ENCODE data around the gene HIKESHI. TPM values are rescaled to one million over a fixed set of nuclear protein-coding genes. Genes with fewer than 3 reads are reported as not detected.

HIKESHI gene
- total RNA-seq, 1 experiment from 2014 or later: 38.2 TPM

DNA sequence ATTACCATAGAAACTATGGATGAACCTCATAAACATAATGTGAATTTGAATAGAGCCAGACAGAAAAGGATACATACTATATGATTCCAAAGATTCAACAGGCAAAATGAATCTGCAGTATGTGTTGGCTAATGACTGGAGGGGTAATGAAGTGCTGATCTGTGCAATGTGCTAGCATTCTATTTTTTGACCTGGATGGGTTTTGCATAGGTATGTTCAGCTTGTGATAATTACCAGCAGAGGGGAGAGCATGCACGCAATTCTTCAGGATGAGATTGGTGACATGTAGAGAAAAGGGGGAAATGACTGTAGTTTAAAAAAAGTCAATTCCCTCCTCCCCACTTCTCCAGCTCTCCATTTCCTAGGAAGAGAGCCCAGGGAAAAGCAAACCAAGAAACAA is 72.0 kb downstream of the HIKESHI start:
- no peaks in the 10 kb centered on the region for H3K9me2 ChIP-seq (ENCODE audit: insufficient read depth)
- ATAC-seq (no peak), DNase-seq (ENCODE audit: low read depth, low spot score) (no peak)
- no peaks in the 10 kb centered on the region for H3K36me3 ChIP-seq (ENCODE audit: control insufficient read depth in 1 of 2, insufficient read depth in 2 of 2, low read length in 2 of 2)
- intact Hi-C loops (cut with micrococcal nuclease): no loop called here
- no peak for TF ChIP-seq SRF (IDR thresholded peaks at IDR 0.05; ENCODE audit: low read depth)
- no peak for TF ChIP-seq POLR2A (IDR thresholded peaks at IDR 0.05; ENCODE audit: borderline replicate concordance, extremely low read depth, insufficient read depth, insufficient read length)
- ChIA-PET CTCF (interaction anchor here (1.2 kb wide), 1 partner anchor 13 kb away, joined by 4 read pairs; no protein-coding TSS in a partner anchor), RAD21 (ENCODE audit: low non-redundant PET in 1 of 2, low total read pairs in 2 of 2, uncharacterized antibody in 2 of 2, unreplicated experiment in 2 of 2) (no interaction called here), POLR2A (no interaction called here)
- no peak overlapping the region for H3K27ac ChIP-seq (ENCODE audit: low read depth, low read length)
- BruUV-seq (replicated peaks): no TSS peak
- no peaks in the 10 kb centered on the region for H3K79me2 ChIP-seq (ENCODE audit: insufficient read depth, low read length)
- H3K9me3 ChIP-seq (ENCODE audit: control insufficient read depth in 1 of 2, insufficient read depth in 1 of 2, low read depth in 1 of 2, low read length in 2 of 2): peaks cover 0 to 3% of the 10 kb centered on the region in 2 experiments; a peak in 1 of 4 replicates
- H4K20me1 ChIP-seq (ENCODE audit: insufficient read depth): no peaks in the 10 kb centered on the region
- no peak overlapping the region for H2AFZ ChIP-seq (ENCODE audit: low read depth, low read length, poor library complexity, severe bottlenecking)
- H3K27me3 ChIP-seq (ENCODE audit: insufficient read depth, low read length): no peaks in the 10 kb centered on the region
- H3K4me1 ChIP-seq (ENCODE audit: control insufficient read depth in 1 of 2, insufficient read depth in 2 of 2, low read length in 2 of 2): peaks cover 0 to 9% of the 10 kb centered on the region in 2 experiments; a peak in 2 of 4 replicates
- H3K9ac ChIP-seq (ENCODE audit: low read length): no peak overlapping the region
- no peak overlapping the region for H3K4me2 ChIP-seq (ENCODE audit: low read length)
- no peak overlapping the region for H3K4me3 ChIP-seq (replicated peaks in 1 of 2; ENCODE audit: low read depth in 1 of 2, low read length in 2 of 2)

DNA sequence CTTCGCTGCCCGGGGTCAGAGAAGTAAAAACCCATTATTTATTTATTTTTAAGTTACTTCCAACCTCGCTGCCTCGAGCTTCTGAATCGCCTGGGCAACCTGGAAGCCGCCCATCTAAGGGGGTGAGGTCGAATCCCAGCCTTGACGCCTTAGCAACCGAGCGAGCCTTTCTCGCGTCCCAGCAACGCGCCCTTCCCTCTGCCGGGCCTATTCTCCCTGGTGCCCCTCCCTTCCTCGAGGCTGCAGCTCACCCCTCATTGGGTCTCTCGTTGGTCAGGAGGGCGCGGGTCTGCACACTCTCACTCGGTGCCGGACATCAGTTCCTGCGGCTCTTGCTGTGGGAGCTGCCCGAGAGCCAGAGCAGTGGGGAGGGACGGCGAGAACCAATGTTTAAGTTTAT is 72.5 kb downstream of the HIKESHI start, which contains the start of gene CCDC81:
TSS of gene CCDC81 (plus strand) at position 302 of the 400 bp plus-strand sequence. CDS start 277 bp downstream, outside the sequence.
- no peaks in the 10 kb centered on the region for H3K36me3 ChIP-seq (ENCODE audit: control insufficient read depth in 1 of 2, insufficient read depth in 2 of 2, low read length in 2 of 2)
- intact Hi-C loops (cut with micrococcal nuclease): no loop called here
- ChIA-PET POLR2A (no interaction called here), CTCF (interaction anchor here (1.2 kb wide), 1 partner anchor 14 kb away, joined by 4 read pairs; no protein-coding TSS in a partner anchor), RAD21 (ENCODE audit: low non-redundant PET in 1 of 2, low total read pairs in 2 of 2, uncharacterized antibody in 2 of 2, unreplicated experiment in 2 of 2) (no interaction called here)
- H3K4me3 ChIP-seq (replicated peaks in 1 of 2; ENCODE audit: low read depth in 1 of 2, low read length in 2 of 2): no peak within 1 kb of the TSS
- no peaks in the 10 kb centered on the region for H3K79me2 ChIP-seq (ENCODE audit: insufficient read depth, low read length)
- no TSS peak for BruUV-seq (replicated peaks)
- no peaks in the 10 kb centered on the region for H4K20me1 ChIP-seq (ENCODE audit: insufficient read depth)
- no peak within 1 kb of the TSS for H3K9ac ChIP-seq (ENCODE audit: low read length)
- H3K27ac ChIP-seq (ENCODE audit: low read depth, low read length): no peak within 1 kb of the TSS
- DNase-seq (ENCODE audit: low read depth, low spot score): no peak
- H3K4me1 ChIP-seq (ENCODE audit: control insufficient read depth in 1 of 2, insufficient read depth in 2 of 2, low read length in 2 of 2): peaks cover 0 to 9% of the 10 kb centered on the region in 2 experiments; a peak in 2 of 4 replicates
- ATAC-seq: no peak
- H3K27me3 ChIP-seq (ENCODE audit: insufficient read depth, low read length): no peaks in the 10 kb centered on the region
- no peaks in the 10 kb centered on the region for H3K9me2 ChIP-seq (ENCODE audit: insufficient read depth)
- no peak within 1 kb of the TSS for H2AFZ ChIP-seq (ENCODE audit: low read depth, low read length, poor library complexity, severe bottlenecking)
- H3K4me2 ChIP-seq (ENCODE audit: low read length): no peak within 1 kb of the TSS
- H3K9me3 ChIP-seq (ENCODE audit: control insufficient read depth in 1 of 2, insufficient read depth in 1 of 2, low read depth in 1 of 2, low read length in 2 of 2): peaks cover 0 to 3% of the 10 kb centered on the region in 2 experiments; a peak in 1 of 4 replicates
- TF ChIP-seq RAD21 (IDR thresholded peaks at IDR 0.05; ENCODE audit: low read depth) (no peak), FOSL1 (IDR thresholded peaks at IDR 0.05; ENCODE audit: low read depth) (no peak), POLR2A (IDR thresholded peaks at IDR 0.05; ENCODE audit: borderline replicate concordance, extremely low read depth, insufficient read depth, insufficient read length) (no peak), EZH2 (IDR thresholded peaks at IDR 0.05) (no peak), JUND (IDR thresholded peaks at IDR 0.05) (no peak), CBX3 (IDR thresholded peaks at IDR 0.05; ENCODE audit: low read depth) (no peak), ZFX (IDR thresholded peaks at IDR 0.05) (no peak), CEBPB (IDR thresholded peaks at IDR 0.05; ENCODE audit: low read depth) (no peak), ELF1 (IDR thresholded peaks at IDR 0.05; ENCODE audit: borderline replicate concordance, low read depth) (no peak), TCF7L2 (IDR thresholded peaks at IDR 0.05; ENCODE audit: borderline replicate concordance, extremely low read depth, insufficient read depth, insufficient read length) (no peak), EGR1 (IDR thresholded peaks at IDR 0.05; ENCODE audit: low read depth) (no peak), ZNF274 (IDR thresholded peaks at IDR 0.05; ENCODE audit: low read depth, low read length) (no peak), YY1 (IDR thresholded peaks at IDR 0.05; ENCODE audit: extremely low read depth, insufficient replicate concordance, low read depth, low read length) (no peak), EZH2phosphoT487 (IDR thresholded peaks at IDR 0.05; ENCODE audit: borderline replicate concordance) (no peak)
- TF ChIP-seq, protein P1, sequence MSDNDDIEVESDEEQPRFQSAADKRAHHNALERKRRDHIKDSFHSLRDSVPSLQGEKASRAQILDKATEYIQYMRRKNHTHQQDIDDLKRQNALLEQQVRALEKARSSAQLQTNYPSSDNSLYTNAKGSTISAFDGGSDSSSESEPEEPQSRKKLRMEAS (IDR thresholded peaks at IDR 0.05): no peak
- TF ChIP-seq, protein P2, sequence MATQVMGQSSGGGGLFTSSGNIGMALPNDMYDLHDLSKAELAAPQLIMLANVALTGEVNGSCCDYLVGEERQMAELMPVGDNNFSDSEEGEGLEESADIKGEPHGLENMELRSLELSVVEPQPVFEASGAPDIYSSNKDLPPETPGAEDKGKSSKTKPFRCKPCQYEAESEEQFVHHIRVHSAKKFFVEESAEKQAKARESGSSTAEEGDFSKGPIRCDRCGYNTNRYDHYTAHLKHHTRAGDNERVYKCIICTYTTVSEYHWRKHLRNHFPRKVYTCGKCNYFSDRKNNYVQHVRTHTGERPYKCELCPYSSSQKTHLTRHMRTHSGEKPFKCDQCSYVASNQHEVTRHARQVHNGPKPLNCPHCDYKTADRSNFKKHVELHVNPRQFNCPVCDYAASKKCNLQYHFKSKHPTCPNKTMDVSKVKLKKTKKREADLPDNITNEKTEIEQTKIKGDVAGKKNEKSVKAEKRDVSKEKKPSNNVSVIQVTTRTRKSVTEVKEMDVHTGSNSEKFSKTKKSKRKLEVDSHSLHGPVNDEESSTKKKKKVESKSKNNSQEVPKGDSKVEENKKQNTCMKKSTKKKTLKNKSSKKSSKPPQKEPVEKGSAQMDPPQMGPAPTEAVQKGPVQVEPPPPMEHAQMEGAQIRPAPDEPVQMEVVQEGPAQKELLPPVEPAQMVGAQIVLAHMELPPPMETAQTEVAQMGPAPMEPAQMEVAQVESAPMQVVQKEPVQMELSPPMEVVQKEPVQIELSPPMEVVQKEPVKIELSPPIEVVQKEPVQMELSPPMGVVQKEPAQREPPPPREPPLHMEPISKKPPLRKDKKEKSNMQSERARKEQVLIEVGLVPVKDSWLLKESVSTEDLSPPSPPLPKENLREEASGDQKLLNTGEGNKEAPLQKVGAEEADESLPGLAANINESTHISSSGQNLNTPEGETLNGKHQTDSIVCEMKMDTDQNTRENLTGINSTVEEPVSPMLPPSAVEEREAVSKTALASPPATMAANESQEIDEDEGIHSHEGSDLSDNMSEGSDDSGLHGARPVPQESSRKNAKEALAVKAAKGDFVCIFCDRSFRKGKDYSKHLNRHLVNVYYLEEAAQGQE (IDR thresholded peaks at IDR 0.05; ENCODE audit: low read depth): no peak
- TF ChIP-seq, protein P3, sequence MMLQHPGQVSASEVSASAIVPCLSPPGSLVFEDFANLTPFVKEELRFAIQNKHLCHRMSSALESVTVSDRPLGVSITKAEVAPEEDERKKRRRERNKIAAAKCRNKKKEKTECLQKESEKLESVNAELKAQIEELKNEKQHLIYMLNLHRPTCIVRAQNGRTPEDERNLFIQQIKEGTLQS (IDR thresholded peaks at IDR 0.05): no peak
